Mesendoderm (in vitro differentiated cells): ENCODE measurements around the gene AFAP1L2.

Experiments
- DNase-seq: peaks from one replicate; pipeline ENCODE4 v3.0.0; 2013
- H2AK5ac ChIP-seq: 2 replicates; pipeline ENCODE4 v1.6.1; 2013; ENCODE audit warnings: low read length, inconsistent platforms
- H2BK120ac ChIP-seq: 2 replicates; pipeline ENCODE4 v1.6.1; 2013; ENCODE audit warnings: low read depth, mild to moderate bottlenecking, low read length, moderate library complexity, mixed read lengths
- H2BK15ac ChIP-seq: replicated peaks from 2 replicates; pipeline ENCODE4 v1.6.1; 2013; ENCODE audit warnings: low read depth, mild to moderate bottlenecking, moderate library complexity
- H2BK5ac ChIP-seq: 2 replicates; pipeline ENCODE4 v1.6.1; 2013; ENCODE audit warnings: low read length, inconsistent platforms
- H3K18ac ChIP-seq: 2 replicates; pipeline ENCODE4 v1.6.1; 2013; ENCODE audit warnings: mild to moderate bottlenecking, low read length, mixed read lengths
- H3K23ac ChIP-seq: one replicate; pipeline ENCODE4 v1.6.1; 2013; ENCODE audit warnings: low read length
- H3K27ac ChIP-seq: 2 replicates; pipeline ENCODE4 v1.5.1; 2013; ENCODE audit warnings: low read depth, mild to moderate bottlenecking, inconsistent platforms, low read length, moderate library complexity
- H3K27me3 ChIP-seq: 2 replicates; pipeline ENCODE4 v1.6.1; 2013; ENCODE audit warnings: low read length, control low read depth, mild to moderate bottlenecking, inconsistent platforms; ENCODE audit not compliant: insufficient read depth, poor library complexity
- H3K36me3 ChIP-seq: 2 replicates; pipeline ENCODE4 v1.6.1; 2013; ENCODE audit warnings: low read length, inconsistent platforms; ENCODE audit not compliant: control insufficient read depth, insufficient read depth
- H3K4ac ChIP-seq: one replicate; pipeline ENCODE4 v1.6.1; 2013; ENCODE audit warnings: low read depth, mild to moderate bottlenecking, low read length, moderate library complexity
- H3K4me1 ChIP-seq: 2 replicates; pipeline ENCODE4 v1.6.1; 2013; ENCODE audit warnings: low read depth, low read length, inconsistent platforms; ENCODE audit not compliant: control insufficient read depth
- H3K4me2 ChIP-seq: 2 replicates; pipeline ENCODE4 v1.6.1; 2013; ENCODE audit warnings: low read length
- H3K4me3 ChIP-seq: 2 replicates; pipeline ENCODE4 v1.5.1; 2013; ENCODE audit warnings: mild to moderate bottlenecking, low read length
- H3K56ac ChIP-seq: one replicate; pipeline ENCODE4 v1.6.1; 2013; ENCODE audit warnings: low read length
- H3K79me1 ChIP-seq: 2 replicates; pipeline ENCODE4 v1.6.1; 2013; ENCODE audit warnings: low read length, inconsistent platforms
- H3K79me2 ChIP-seq: 2 replicates; pipeline ENCODE4 v1.6.1; 2013; ENCODE audit warnings: mild to moderate bottlenecking, low read length; ENCODE audit not compliant: control insufficient read depth, insufficient read depth
- H3K9ac ChIP-seq: 2 replicates; pipeline ENCODE4 v1.6.1; 2013; ENCODE audit warnings: low read length, inconsistent platforms
- H4K5ac ChIP-seq: one replicate; pipeline ENCODE4 v1.6.1; 2013; ENCODE audit warnings: low read length
- H4K8ac ChIP-seq: one replicate; pipeline ENCODE4 v1.6.1; 2013; ENCODE audit warnings: low read depth, mild to moderate bottlenecking, control low read depth, low read length, moderate library complexity
- WGBS: extraction: QIAGEN DNeasy Blood & Tissue Kit; methylation state at CpG from one replicate; pipeline ENCODE4 v1.1.7; 2013; ENCODE audit warnings: low lambda C conversion rate, missing lambda C conversion rate; ENCODE audit not compliant: insufficient coverage; ENCODE audit errors: extremely low coverage; 5-methylcytosine and 5-hydroxymethylcytosine counted together

AFAP1L2 gene

DNA sequence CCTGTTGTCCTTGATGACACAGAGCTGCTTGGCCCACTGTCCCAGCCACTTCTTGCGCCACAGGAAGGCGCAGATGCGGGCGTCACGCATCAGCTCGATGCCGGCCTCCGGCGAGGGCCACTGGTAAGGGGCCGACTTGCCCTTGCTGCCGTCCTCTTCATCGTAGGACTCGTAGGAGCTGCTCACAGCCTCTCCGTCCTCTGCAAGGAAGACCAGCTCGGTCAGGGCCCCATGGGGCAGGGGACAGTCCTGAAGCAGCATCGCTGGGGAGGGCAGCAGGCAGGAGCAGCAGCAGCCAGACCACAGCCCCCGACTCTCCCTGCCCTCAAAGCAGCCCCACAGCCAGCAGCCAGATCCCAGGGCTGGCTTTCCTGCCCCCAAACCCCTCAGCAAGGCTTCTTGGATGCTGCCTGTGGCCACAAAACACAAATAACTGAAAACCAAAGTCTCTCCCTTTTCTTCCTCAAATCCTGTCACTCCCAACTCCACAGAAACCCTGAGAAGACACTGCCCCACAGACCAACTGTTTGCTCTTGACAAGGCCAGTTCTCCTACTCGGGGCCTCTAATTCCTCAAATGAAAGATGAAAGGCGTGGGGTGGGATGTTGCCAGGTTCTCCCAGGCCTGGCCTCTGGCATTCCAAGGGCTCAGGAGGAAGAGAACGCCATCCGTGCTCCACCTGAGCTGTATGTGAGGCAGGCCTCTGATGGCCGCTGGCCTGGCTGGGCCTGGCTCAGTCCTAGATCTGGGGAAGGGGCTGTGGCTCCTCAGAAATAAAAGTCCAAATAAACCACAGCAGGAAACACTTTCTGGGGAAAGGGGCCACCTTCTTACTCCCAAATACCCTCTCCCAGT, 88.5 kb downstream of the AFAP1L2 start:
- no peak overlapping the region for H3K4ac ChIP-seq
- H3K27me3 ChIP-seq = no peaks in the 10 kb centered on the region
- no peak overlapping the region for H3K4me2 ChIP-seq
- no peak overlapping the region for H2AK5ac ChIP-seq
- no peak overlapping the region for H2BK15ac ChIP-seq
- H3K27ac ChIP-seq = no peak overlapping the region
- no peak overlapping the region for H2BK5ac ChIP-seq
- no peak overlapping the region for H3K9ac ChIP-seq
- WGBS = no CpG with 5 or more reads among the region's 22 CpGs
- no peak overlapping the region for H4K5ac ChIP-seq
- no peak overlapping the region for H3K23ac ChIP-seq
- no peaks in the 10 kb centered on the region for H3K79me2 ChIP-seq
- no peak overlapping the region for H3K4me3 ChIP-seq
- H4K8ac ChIP-seq = no peak overlapping the region
- no peak overlapping the region for H3K18ac ChIP-seq
- H2BK120ac ChIP-seq = no peak overlapping the region
- H3K56ac ChIP-seq = no peak overlapping the region
- DNase-seq = no peak
- no peaks in the 10 kb centered on the region for H3K36me3 ChIP-seq
- H3K4me1 ChIP-seq = peaks cover 2% of the 10 kb centered on the region
- H3K79me1 ChIP-seq = no peaks in the 10 kb centered on the region

GRCh38 chr10:114313866-114314265, 90.4 kb downstream of the AFAP1L2 start:
- H2BK5ac ChIP-seq = no peak overlapping the region
- H3K79me1 ChIP-seq = no peaks in the 10 kb centered on the region
- H3K36me3 ChIP-seq = no peaks in the 10 kb centered on the region
- H3K4me3 ChIP-seq = no peak overlapping the region
- H3K23ac ChIP-seq = no peak overlapping the region
- no peak overlapping the region for H4K8ac ChIP-seq
- no peak for DNase-seq
- no peak overlapping the region for H4K5ac ChIP-seq
- no peak overlapping the region for H3K9ac ChIP-seq
- no peak overlapping the region for H3K27ac ChIP-seq
- H3K4ac ChIP-seq = no peak overlapping the region
- no CpG with 5 or more reads among the region's 11 CpGs for WGBS
- H3K4me1 ChIP-seq = no peaks in the 10 kb centered on the region
- H3K56ac ChIP-seq = no peak overlapping the region
- no peak overlapping the region for H3K18ac ChIP-seq
- no peak overlapping the region for H3K4me2 ChIP-seq
- no peaks in the 10 kb centered on the region for H3K27me3 ChIP-seq
- H2BK15ac ChIP-seq = no peak overlapping the region
- H3K79me2 ChIP-seq = no peaks in the 10 kb centered on the region
- no peak overlapping the region for H2AK5ac ChIP-seq
- no peak overlapping the region for H2BK120ac ChIP-seq

DNA sequence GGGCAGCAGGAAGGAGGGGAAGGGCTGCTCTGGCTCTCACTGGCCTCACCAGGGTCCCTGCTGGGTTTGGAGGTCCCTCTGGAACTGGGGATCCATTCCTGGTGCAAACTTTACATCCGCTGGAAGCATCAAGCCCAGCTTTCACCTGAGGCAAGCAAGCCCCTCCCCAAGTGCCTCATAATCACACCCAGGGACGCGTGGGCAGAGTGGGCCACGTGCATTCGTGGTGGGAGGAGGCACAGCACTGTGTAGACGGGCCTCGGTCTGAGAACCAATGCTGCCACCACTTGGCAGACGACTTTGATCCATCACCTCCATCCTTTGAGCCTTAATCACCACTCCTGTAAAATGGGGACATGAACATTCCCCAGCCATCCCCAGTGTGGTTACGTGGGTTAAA, 91.2 kb downstream of the AFAP1L2 start:
- H2BK5ac ChIP-seq = no peak overlapping the region
- no peak overlapping the region for H3K4me2 ChIP-seq
- H3K4me3 ChIP-seq = no peak overlapping the region
- H3K36me3 ChIP-seq = no peaks in the 10 kb centered on the region
- no peak overlapping the region for H2AK5ac ChIP-seq
- no peak overlapping the region for H3K56ac ChIP-seq
- H3K9ac ChIP-seq = no peak overlapping the region
- H3K27me3 ChIP-seq = no peaks in the 10 kb centered on the region
- H3K4me1 ChIP-seq = no peaks in the 10 kb centered on the region
- H3K79me2 ChIP-seq = no peaks in the 10 kb centered on the region
- H3K27ac ChIP-seq = no peak overlapping the region
- H3K18ac ChIP-seq = no peak overlapping the region
- no peaks in the 10 kb centered on the region for H3K79me1 ChIP-seq
- H3K4ac ChIP-seq = no peak overlapping the region
- no peak overlapping the region for H4K5ac ChIP-seq
- H2BK120ac ChIP-seq = no peak overlapping the region
- no peak overlapping the region for H2BK15ac ChIP-seq
- H4K8ac ChIP-seq = no peak overlapping the region
- DNase-seq = no peak
- H3K23ac ChIP-seq = no peak overlapping the region
- WGBS = no CpG with 5 or more reads among the region's 9 CpGs

DNA sequence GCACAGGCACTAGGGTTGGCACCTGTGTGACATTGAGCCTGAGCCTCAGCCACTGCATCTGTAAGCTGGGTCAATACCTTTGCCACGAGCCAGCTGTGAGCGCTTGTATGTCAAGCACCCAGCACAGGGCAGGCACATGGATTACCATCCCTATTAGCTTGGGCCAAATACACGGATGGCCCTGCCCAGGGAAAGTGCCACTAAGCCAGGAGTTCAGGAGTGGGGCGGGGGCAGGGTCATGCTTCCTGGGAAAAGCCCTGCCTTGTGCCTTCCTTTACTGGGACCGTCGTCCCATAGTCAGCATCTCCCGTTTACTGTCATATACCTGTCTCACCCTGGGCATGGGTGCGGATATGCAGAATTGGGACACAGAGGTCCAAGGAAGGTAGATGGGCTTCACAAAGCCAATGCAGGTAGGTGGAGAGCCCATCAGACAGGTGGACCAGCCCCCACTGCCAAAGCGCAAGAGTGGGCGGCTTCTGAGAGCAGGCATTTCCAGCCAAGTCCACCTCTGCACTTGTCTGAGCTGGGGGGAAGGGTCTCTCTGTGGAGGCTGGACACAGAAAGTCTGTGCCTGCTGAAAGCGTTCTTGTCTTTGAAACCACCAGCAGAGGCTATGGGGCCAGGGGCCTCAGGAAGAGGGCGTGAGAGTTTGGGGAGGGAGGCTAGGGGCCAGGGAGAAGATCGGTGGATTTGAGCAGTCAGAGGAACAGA, 92.6 kb downstream of the AFAP1L2 start:
- Histone ChIP-seq H3K79me2 (no peaks in the 10 kb centered on the region), H3K36me3 (no peaks in the 10 kb centered on the region), H3K4ac (no peak overlapping the region), H4K8ac (no peak overlapping the region), H3K4me1 (no peaks in the 10 kb centered on the region), H3K27me3 (no peaks in the 10 kb centered on the region), H3K4me2 (no peak overlapping the region), H2AK5ac (no peak overlapping the region), H3K9ac (no peak overlapping the region), H2BK15ac (no peak overlapping the region), H3K27ac (no peak overlapping the region), H3K56ac (no peak overlapping the region), H3K18ac (no peak overlapping the region), H2BK120ac (no peak overlapping the region), H4K5ac (no peak overlapping the region), H3K23ac (no peak overlapping the region), H2BK5ac (no peak overlapping the region), H3K79me1 (no peaks in the 10 kb centered on the region), H3K4me3 (no peak overlapping the region)
- WGBS = no CpG with 5 or more reads among the region's 13 CpGs
- no peak for DNase-seq

DNA sequence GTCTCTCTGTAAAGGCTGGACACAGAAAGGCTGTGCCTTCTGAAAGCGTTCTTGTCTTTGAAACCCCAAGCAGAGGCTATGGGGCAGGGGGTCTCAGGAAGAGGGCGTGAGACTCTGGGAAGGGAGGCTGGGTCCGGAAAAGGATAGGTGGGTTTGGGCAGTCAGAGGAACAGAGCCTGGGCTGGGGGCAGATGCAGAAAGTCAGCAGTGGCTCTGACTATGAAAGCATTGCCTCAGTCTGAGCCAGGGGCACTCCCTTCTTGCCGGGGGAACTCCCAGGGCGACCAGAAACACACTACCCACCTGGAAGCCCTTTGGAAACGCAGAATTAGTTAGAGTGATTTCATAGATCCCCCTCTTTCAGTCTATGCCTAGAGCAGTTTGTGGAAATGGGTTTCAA, 93.3 kb downstream of the AFAP1L2 start:
- no peak overlapping the region for H2BK5ac ChIP-seq
- no peak overlapping the region for H3K4me3 ChIP-seq
- H3K4me1 ChIP-seq = no peaks in the 10 kb centered on the region
- no peak overlapping the region for H3K56ac ChIP-seq
- no peak overlapping the region for H3K4me2 ChIP-seq
- no peak overlapping the region for H3K4ac ChIP-seq
- H3K23ac ChIP-seq = no peak overlapping the region
- no peak overlapping the region for H2BK15ac ChIP-seq
- no peak overlapping the region for H3K9ac ChIP-seq
- H4K5ac ChIP-seq = no peak overlapping the region
- H3K18ac ChIP-seq = no peak overlapping the region
- WGBS = no CpG with 5 or more reads among the region's 6 CpGs
- no peaks in the 10 kb centered on the region for H3K79me1 ChIP-seq
- H4K8ac ChIP-seq = no peak overlapping the region
- H3K27me3 ChIP-seq = no peaks in the 10 kb centered on the region
- no peak for DNase-seq
- no peak overlapping the region for H2BK120ac ChIP-seq
- H3K36me3 ChIP-seq = no peaks in the 10 kb centered on the region
- H3K79me2 ChIP-seq = no peaks in the 10 kb centered on the region
- H3K27ac ChIP-seq = no peak overlapping the region
- no peak overlapping the region for H2AK5ac ChIP-seq
